ENCODE results near the gene CENPH.
"Not testable (repeated sequence)": the region's sequence is repeated elsewhere in the genome, so short reads cannot be mapped to it uniquely, and the experiment has no call there.

CENPH gene

DNA sequence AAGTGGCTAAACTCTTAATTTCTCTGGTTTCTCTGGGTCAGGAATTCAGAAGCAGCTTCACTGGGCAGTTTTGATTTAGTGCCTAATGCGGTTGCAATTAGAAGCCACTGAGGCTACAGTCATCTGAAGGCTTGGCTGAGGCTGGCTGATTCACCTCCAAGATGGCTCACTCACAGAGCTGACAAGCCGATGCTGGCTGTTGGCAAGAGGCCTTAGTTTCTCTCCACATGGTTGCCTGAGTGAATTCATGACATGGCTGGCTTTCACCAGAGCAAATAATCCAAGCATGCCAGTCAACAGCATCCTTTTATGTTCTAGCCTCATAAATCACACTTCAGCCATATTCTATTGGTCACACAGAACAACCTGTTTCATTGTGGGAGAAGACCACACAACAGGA is 42.5 kb downstream of the CENPH start:
- no peak for DNase-seq (ENCODE audit: extremely low read depth, low read depth)
- TF ChIP-seq, protein P1, sequence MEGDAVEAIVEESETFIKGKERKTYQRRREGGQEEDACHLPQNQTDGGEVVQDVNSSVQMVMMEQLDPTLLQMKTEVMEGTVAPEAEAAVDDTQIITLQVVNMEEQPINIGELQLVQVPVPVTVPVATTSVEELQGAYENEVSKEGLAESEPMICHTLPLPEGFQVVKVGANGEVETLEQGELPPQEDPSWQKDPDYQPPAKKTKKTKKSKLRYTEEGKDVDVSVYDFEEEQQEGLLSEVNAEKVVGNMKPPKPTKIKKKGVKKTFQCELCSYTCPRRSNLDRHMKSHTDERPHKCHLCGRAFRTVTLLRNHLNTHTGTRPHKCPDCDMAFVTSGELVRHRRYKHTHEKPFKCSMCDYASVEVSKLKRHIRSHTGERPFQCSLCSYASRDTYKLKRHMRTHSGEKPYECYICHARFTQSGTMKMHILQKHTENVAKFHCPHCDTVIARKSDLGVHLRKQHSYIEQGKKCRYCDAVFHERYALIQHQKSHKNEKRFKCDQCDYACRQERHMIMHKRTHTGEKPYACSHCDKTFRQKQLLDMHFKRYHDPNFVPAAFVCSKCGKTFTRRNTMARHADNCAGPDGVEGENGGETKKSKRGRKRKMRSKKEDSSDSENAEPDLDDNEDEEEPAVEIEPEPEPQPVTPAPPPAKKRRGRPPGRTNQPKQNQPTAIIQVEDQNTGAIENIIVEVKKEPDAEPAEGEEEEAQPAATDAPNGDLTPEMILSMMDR (IDR thresholded peaks at IDR 0.05; ENCODE audit: low read depth, low read length, missing control alignments), result no peak

DNA sequence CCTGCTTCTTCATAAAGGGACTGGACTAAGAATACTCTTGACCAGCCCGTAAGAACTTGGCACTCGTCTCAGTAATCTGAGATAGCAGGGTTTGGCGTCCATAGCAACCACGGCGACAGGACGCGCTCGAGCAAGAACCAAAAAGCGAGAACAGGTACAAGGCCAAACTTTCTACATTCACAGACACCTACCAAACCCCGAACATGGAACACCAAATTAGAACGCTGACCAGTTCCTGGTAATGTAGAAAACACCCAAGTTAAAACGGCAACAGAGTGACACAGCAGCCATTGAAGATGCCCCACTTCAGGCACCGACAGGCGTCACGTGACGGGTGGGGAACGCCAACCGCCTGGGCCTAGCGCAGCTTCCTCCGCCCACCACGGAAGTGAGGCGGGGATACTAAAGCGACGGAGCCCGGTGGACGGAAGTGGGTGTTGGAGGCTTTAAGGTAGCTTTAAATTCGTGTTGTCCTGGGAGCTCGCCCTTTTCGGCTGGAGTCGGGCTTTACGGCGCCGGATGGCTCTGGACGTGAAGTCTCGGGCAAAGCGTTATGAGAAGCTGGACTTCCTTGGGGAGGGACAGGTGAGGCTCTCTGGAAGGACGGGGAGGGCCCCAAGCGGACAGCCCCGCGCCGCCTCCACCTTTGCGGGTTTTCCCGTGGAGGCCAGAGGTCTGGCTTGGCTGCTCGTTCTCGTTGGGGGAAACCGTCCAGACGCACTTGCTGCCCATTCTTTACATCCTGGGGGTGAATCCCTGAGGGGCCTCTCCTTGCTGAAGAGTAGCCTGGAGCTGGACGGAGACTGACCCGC is 45.3 kb downstream of the CENPH start, which contains the start of gene CDK7:
CDK7 (plus strand) TSS at position 430 of the 812 bp plus-strand sequence; CDS start at position 520, 90 bp downstream.
- peak within 1 kb of the TSS; percentile 89 for H3K4me3 ChIP-seq (replicated peaks; ENCODE audit: low read depth, low read length)
- DNase-seq (ENCODE audit: extremely low read depth, low read depth), result peak; percentile 71
- TF ChIP-seq, protein P1 (IDR thresholded peaks at IDR 0.05; ENCODE audit: low read depth, low read length, missing control alignments), result no peak

More for the DNA sequence above, 42.5 kb downstream of the CENPH start:
- H3K4me3 ChIP-seq (replicated peaks; ENCODE audit: low read depth, low read length), result no peak overlapping the region

DNA sequence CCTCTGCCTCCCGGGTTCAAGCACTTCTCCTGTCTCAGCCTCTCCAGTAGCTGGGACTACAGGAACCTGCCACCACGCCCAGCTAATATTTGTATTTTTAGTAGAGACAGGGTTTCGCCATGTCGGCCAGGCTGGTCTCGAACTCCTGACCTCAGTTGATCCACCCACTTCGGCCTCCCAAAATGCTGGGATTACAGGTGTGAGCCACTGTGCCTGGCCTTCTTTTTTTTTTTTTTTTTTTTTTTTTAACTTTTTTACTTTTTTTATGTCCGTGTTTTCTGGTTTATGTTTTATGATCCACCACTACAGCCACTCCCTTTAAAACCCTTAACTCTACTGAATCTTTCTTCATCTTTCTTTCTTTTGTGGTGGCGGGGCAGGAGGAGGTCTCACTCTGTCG is 47.4 kb downstream of the CENPH start:
- H3K4me3 ChIP-seq (replicated peaks; ENCODE audit: low read depth, low read length); DNase-seq (ENCODE audit: extremely low read depth, low read depth): not testable (repeated sequence)

DNA sequence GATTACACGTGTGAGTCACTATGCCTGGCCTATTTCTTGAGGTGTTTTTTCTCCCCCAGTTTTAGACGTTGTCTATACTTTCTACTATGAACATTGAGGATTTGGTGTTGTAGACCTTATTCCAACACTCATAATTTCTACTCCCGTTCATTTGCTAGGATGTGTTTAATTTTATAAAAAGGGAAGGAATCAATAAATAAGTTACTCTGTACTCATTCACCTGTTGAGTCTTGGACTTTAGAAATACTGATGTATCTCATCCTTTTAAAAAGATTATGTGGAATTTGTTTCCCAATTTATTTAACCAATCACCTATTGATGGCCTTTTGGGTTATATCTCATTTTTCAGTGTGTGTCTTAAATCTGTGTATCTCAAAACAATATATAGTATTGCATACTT is 48.5 kb downstream of the CENPH start:
- DNase-seq (ENCODE audit: extremely low read depth, low read depth), result no peak
- no peak overlapping the region for H3K4me3 ChIP-seq (replicated peaks; ENCODE audit: low read depth, low read length)
- TF ChIP-seq, protein P1 (IDR thresholded peaks at IDR 0.05; ENCODE audit: low read depth, low read length, missing control alignments), result no peak

DNA sequence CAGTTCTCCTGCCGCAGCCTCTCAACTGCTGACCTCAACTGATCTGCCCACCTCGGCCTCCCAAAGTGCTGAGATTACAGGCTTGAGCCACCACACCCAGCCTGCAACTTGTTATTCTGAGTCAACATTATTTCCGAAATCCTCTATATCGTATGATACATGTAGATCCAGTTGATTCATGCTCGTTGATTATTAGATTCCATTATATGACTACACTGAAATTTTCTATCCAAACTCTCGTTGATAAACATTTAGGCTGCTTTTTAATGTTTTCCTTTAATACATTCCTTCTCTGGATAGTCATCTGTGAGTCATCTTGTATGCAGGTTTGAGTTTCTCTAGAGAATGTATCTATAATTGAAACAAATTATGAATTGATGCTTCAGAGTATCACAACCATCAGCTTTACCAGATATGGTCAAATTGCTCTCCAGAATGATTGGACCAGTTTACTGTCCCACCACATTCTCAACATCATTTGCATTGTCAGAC is 49.4 kb downstream of the CENPH start:
- H3K4me3 ChIP-seq (replicated peaks; ENCODE audit: low read depth, low read length), result no peak overlapping the region
- TF ChIP-seq, protein P1 (IDR thresholded peaks at IDR 0.05; ENCODE audit: low read depth, low read length, missing control alignments), result no peak
- DNase-seq (ENCODE audit: extremely low read depth, low read depth), result peak; percentile 56

DNA sequence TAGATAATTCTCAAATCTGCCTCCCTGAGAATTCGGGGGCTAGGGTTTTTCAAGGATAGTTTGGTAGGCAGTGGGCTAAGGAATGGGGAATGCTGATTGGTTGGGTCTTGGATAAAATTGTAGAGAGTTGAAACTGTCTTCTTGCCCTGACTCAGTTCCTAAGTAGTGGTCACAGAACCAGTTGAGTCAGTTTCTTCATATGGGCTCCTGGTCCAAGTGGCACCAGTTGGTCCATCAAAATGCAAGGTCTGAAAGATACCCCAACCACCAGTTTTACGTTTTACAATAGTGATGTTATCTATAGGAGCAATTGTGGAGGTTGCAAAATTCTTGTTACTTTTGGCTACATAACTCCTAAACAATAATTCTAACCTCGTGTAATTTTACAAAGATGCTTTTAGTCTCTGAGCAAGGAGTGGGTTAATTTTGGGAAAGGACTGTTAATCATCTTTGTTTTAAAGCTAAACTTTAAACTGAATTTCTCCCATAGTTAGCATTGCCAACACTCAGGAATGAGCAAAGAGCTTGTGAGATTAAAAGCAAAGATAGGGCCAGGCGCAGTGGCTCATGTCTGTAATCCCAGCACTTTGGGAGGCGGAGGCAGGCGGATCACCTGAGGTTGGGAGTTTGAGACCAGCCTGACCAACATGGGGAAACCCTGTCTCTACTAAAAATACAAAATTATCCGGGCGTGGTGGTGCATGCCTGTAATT is 53.0 kb downstream of the CENPH start:
- H3K4me3 ChIP-seq (replicated peaks; ENCODE audit: low read depth, low read length), result no peak overlapping the region
- no peak for DNase-seq (ENCODE audit: extremely low read depth, low read depth)
- TF ChIP-seq, protein P1 (IDR thresholded peaks at IDR 0.05; ENCODE audit: low read depth, low read length, missing control alignments), result no peak

DNA sequence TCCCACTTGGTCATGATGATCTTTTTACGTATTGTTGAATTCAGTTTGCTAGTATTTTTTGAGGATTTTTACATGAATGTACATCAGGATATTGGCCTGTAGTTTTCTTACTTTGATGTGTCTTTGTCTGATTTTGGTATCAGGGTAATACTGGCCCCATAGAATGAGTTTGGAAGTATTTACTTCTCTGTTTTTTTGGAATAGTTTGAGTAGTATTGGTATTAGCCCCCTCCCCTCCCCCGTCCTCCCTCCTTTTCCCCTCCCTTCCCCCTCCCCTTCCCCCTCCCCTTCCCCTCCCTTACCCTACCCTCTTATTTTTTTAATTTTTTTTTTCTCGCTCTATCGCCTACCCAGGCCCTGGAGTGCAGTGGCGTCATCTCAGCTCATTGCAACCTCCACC is 55.6 kb downstream of the CENPH start:
- no peak overlapping the region for H3K4me3 ChIP-seq (replicated peaks; ENCODE audit: low read depth, low read length)
- DNase-seq (ENCODE audit: extremely low read depth, low read depth), result no peak
- TF ChIP-seq, protein P1 (IDR thresholded peaks at IDR 0.05; ENCODE audit: low read depth, low read length, missing control alignments), result no peak

Data from HFF-Myc (cell line).